Measurements from ENCODE around the gene SERINC3. TPM values are rescaled to one million over a fixed set of nuclear protein-coding genes. Genes with fewer than 3 reads are reported as not detected.
A peak's percentile ranks its signal among the peaks of the same experiment; 100 is the strongest.
"Not testable (repeated sequence)": the region's sequence is repeated elsewhere in the genome, so short reads cannot be mapped to it uniquely, and the experiment has no call there.

Gene SERINC3
- total RNA-seq, 1 experiment from 2014 or later, result 41.3 TPM

DNA sequence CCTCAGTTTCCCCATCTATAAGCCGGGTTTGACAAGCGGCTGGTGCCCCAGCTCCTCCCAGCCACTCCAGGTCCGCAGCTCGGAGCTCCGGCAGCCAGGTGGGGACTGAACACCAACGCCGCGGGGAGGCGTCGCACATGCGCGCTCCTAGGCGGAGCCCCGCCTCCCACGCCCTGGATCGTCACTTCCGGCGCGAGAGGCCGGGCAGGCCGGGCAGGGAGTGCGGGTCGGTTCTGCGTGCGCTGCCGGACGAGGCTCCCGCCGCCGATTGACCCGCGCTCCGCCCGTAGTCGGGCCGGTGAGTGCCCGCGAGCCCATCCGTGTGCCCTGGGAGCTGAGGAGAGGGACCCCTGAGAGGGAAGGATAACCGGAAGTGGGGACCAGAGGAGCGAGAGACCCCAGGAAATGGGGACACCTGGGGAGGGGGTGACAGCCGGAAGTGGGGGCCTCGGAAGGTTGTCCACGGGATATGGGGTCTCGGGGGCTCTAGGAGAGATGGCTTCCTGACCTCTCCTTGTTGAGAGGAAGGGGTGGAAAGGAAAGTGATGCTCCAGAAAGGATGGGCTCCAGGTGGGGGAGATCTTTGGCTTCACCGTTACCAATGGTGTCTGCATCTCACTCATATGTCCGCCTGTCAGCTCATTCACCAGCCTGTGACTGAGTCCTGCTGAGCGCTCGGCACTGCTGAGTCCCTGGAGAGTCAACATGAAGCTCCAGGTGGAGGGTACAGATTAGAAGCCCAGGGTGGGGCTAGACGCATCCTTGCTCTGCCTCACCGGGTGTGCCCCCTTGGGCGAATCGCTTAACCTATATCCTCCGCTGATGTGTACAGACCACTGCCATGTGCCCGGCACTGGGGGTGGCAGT, 45.9 kb downstream of the SERINC3 start, which contains the start of gene TTPAL (continued):
- TF ChIP-seq, protein P1, sequence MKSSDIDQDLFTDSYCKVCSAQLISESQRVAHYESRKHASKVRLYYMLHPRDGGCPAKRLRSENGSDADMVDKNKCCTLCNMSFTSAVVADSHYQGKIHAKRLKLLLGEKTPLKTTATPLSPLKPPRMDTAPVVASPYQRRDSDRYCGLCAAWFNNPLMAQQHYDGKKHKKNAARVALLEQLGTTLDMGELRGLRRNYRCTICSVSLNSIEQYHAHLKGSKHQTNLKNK (CRISPR knock-in tag; IDR thresholded peaks at IDR 0.05), result peak; percentile 75
- TF ChIP-seq, protein P2, sequence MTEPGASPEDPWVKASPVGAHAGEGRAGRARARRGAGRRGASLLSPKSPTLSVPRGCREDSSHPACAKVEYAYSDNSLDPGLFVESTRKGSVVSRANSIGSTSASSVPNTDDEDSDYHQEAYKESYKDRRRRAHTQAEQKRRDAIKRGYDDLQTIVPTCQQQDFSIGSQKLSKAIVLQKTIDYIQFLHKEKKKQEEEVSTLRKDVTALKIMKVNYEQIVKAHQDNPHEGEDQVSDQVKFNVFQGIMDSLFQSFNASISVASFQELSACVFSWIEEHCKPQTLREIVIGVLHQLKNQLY (CRISPR knock-in tag; IDR thresholded peaks at IDR 0.05), result no peak
- TF ChIP-seq, protein P3, sequence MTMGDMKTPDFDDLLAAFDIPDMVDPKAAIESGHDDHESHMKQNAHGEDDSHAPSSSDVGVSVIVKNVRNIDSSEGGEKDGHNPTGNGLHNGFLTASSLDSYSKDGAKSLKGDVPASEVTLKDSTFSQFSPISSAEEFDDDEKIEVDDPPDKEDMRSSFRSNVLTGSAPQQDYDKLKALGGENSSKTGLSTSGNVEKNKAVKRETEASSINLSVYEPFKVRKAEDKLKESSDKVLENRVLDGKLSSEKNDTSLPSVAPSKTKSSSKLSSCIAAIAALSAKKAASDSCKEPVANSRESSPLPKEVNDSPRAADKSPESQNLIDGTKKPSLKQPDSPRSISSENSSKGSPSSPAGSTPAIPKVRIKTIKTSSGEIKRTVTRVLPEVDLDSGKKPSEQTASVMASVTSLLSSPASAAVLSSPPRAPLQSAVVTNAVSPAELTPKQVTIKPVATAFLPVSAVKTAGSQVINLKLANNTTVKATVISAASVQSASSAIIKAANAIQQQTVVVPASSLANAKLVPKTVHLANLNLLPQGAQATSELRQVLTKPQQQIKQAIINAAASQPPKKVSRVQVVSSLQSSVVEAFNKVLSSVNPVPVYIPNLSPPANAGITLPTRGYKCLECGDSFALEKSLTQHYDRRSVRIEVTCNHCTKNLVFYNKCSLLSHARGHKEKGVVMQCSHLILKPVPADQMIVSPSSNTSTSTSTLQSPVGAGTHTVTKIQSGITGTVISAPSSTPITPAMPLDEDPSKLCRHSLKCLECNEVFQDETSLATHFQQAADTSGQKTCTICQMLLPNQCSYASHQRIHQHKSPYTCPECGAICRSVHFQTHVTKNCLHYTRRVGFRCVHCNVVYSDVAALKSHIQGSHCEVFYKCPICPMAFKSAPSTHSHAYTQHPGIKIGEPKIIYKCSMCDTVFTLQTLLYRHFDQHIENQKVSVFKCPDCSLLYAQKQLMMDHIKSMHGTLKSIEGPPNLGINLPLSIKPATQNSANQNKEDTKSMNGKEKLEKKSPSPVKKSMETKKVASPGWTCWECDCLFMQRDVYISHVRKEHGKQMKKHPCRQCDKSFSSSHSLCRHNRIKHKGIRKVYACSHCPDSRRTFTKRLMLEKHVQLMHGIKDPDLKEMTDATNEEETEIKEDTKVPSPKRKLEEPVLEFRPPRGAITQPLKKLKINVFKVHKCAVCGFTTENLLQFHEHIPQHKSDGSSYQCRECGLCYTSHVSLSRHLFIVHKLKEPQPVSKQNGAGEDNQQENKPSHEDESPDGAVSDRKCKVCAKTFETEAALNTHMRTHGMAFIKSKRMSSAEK (CRISPR knock-in tag; IDR thresholded peaks at IDR 0.05; ENCODE audit: borderline replicate concordance), result no peak
- TF ChIP-seq SP1 (CRISPR knock-in tag; conservative IDR thresholded peaks at IDR 0.05), result peak; percentile 91
- TF ChIP-seq ZNF138 (CRISPR knock-in tag; conservative IDR thresholded peaks at IDR 0.05), result no peak
- TF ChIP-seq CBFB (CRISPR knock-in tag; IDR thresholded peaks at IDR 0.05; ENCODE audit: low read depth), result 0 out of 2 replicates have a peak, but pooled peaks have one; percentile 33
- TF ChIP-seq, protein P4, sequence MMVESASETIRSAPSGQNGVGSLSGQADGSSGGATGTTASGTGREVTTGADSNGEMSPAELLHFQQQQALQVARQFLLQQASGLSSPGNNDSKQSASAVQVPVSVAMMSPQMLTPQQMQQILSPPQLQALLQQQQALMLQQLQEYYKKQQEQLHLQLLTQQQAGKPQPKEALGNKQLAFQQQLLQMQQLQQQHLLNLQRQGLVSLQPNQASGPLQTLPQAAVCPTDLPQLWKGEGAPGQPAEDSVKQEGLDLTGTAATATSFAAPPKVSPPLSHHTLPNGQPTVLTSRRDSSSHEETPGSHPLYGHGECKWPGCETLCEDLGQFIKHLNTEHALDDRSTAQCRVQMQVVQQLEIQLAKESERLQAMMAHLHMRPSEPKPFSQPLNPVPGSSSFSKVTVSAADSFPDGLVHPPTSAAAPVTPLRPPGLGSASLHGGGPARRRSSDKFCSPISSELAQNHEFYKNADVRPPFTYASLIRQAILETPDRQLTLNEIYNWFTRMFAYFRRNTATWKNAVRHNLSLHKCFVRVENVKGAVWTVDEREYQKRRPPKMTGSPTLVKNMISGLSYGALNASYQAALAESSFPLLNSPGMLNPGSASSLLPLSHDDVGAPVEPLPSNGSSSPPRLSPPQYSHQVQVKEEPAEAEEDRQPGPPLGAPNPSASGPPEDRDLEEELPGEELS (CRISPR knock-in tag; IDR thresholded peaks at IDR 0.05), result no peak; the same call in none of the 2 replicates
- 0 out of 2 replicates have a peak, but pooled peaks have one; percentile 18 for TF ChIP-seq ESRRA (CRISPR knock-in tag; IDR thresholded peaks at IDR 0.05; ENCODE audit: borderline replicate concordance)
- no peak for TF ChIP-seq TEAD4 (CRISPR knock-in tag; IDR thresholded peaks at IDR 0.05)
- TF ChIP-seq GTF2I (CRISPR knock-in tag; conservative IDR thresholded peaks at IDR 0.05), result no peak
- TF ChIP-seq SMAD3 (CRISPR knock-in tag; IDR thresholded peaks at IDR 0.05; ENCODE audit: borderline replicate concordance), result peak; percentile 81; the same call in 1 of the 2 replicates
- no peak for TF ChIP-seq SMAD4 (CRISPR knock-in tag; IDR thresholded peaks at IDR 0.05)
- no peak for TF ChIP-seq ZNF219 (CRISPR knock-in tag; IDR thresholded peaks at IDR 0.05; ENCODE audit: borderline replicate concordance)
- TF ChIP-seq FOXJ3 (CRISPR knock-in tag; IDR thresholded peaks at IDR 0.05; ENCODE audit: borderline replicate concordance), result no peak
- no peak for TF ChIP-seq JUN (CRISPR knock-in tag; IDR thresholded peaks at IDR 0.05)

DNA sequence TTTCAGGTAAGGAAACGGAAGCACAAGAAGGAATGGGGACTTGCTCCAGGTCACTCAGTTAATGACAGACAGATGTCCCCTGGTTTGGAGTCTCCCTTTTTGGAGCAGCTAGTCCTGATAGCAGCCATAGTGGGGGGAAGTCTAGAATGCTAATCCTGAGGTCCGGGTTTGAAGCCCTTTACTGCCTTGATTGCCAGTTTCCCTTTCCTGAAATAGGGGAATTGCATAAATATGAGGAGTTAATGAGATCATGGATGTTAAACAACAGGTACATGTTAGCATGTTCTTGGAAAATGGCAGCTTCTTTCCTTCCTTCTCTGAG, 46.5 kb downstream of the SERINC3 start:
- ATAC-seq (no peak), DNase-seq (ENCODE audit: low spot score) (no peak)
- Mint-ChIP-seq H3K27ac (peak overlapping the region; percentile 66; the same call in 1 of the 2 replicates), H3K4me1 (peaks cover 14% of the 10 kb centered on the region), H3K4me3 (peak overlapping the region; percentile 90), H3K9me3 (no peaks in the 10 kb centered on the region), H3K36me3 (no peaks in the 10 kb centered on the region; the same call in 1 of the 2 replicates), H3K27me3 (ENCODE audit: low read depth) (peaks cover 2% of the 10 kb centered on the region)
- TF ChIP-seq NR3C1 (CRISPR knock-in tag; conservative IDR thresholded peaks at IDR 0.05; ENCODE audit: low read depth) (0 out of 2 replicates have a peak, but pooled peaks have one; percentile 1), ZNF423 (CRISPR knock-in tag; IDR thresholded peaks at IDR 0.05) (no peak), CREB1 (CRISPR knock-in tag; IDR thresholded peaks at IDR 0.05) (no peak)
- TF ChIP-seq, protein P5, sequence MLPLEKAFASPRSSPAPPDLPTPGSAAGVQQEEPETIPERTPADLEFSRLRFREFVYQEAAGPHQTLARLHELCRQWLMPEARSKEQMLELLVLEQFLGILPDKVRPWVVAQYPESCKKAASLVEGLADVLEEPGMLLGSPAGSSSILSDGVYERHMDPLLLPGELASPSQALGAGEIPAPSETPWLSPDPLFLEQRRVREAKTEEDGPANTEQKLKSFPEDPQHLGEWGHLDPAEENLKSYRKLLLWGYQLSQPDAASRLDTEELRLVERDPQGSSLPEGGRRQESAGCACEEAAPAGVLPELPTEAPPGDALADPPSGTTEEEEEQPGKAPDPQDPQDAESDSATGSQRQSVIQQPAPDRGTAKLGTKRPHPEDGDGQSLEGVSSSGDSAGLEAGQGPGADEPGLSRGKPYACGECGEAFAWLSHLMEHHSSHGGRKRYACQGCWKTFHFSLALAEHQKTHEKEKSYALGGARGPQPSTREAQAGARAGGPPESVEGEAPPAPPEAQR (CRISPR knock-in tag; IDR thresholded peaks at IDR 0.05), result no peak
- CTCF ChIA-PET, result interaction anchor here (0.7 to 2.5 kb wide), 8 partner anchors 87 to 258 kb away, joined by 3 to 8 read pairs (median 4); no protein-coding TSS in a partner anchor
- POLR2A ChIA-PET, result interaction anchor here (0.6 kb wide), 1 partner anchor 92 kb away, joined by 5 read pairs; no protein-coding TSS in a partner anchor

DNA sequence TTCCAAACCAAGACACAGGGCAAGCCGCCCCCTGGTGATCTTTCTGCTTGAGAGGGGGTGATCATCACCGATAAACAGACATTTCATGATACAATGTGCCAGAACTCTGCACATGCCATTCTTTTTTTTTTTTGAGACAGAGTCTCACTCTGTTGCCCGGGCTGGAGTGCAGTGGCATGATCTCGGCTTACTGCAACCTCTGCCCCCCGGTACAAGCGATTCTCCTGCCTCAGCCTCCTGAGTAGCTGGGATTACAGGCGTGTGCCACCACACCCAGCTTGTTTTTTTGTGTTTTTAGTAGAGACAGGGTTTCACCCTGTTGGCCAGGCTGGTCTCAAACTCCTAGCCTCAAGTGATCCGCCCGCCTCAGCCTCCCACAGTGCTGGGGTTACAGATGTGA, 49.6 kb downstream of the SERINC3 start:
- ATAC-seq; POLR2A ChIA-PET; H3K9me3 Mint-ChIP-seq; H3K36me3 Mint-ChIP-seq; DNase-seq (ENCODE audit: low spot score); H3K27ac Mint-ChIP-seq; H3K27me3 Mint-ChIP-seq (ENCODE audit: low read depth); H3K4me3 Mint-ChIP-seq: not testable (repeated sequence)
- peaks cover 20% of the 10 kb centered on the region for H3K4me1 Mint-ChIP-seq
- CTCF ChIA-PET, result interaction anchor here (1.0 to 2.5 kb wide), 4 partner anchors 22 to 255 kb away, joined by 4 to 17 read pairs (median 6); no protein-coding TSS in a partner anchor

Measured in WTC11 (cell line).